RWPE1 (cell line): ENCODE results near the gene PRRG1.

ENCODE experiments used
- CTCF ChIA-PET: fragments of 350-600 bp; sonication (Branson Sonifier 250); formaldehyde crosslinking; extraction: SDS; loops from one replicate; lab custom pipeline; 2021; lab: Yijun Ruan, JAX
- POLR2A ChIA-PET: fragments of 400-600 bp; formaldehyde crosslinking; extraction: SDS; loops from one replicate; lab custom pipeline; 2020; ENCODE audit warnings: antibody characterized with exemption; ENCODE audit not compliant: low non-redundant PET; lab: Yijun Ruan, JAX
- DNase-seq: peaks from one replicate; pipeline ENCODE4 v3.0.0; 2012; ENCODE audit warnings: low spot score
- H3K27ac ChIP-seq: fragments of 450-650 bp; 2 replicates; pipeline ENCODE4 v1.5.1; 2017
- CTCF ChIP-seq: fragments of 450-650 bp; conservative IDR thresholded peaks from 2 replicates; pipeline ENCODE4 v1.5.1; 2017; ENCODE audit warnings: low read depth, mild to moderate bottlenecking

Gene PRRG1

GRCh38 chrX:37383313-37383712 is 34.1 kb downstream of the PRRG1 start:
- no peak for TF ChIP-seq CTCF
- no peak overlapping the region for H3K27ac ChIP-seq
- POLR2A ChIA-PET: no interaction called here
- DNase-seq: no peak
- CTCF ChIA-PET: no interaction called here

GRCh38 chrX:37388413-37388812 is 39.2 kb downstream of the PRRG1 start:
- no peak overlapping the region for H3K27ac ChIP-seq
- CTCF ChIA-PET: no interaction called here
- DNase-seq: no peak
- no peak for TF ChIP-seq CTCF
- POLR2A ChIA-PET: no interaction called here

GRCh38 chrX:37405956-37406355 is 56.8 kb downstream of the PRRG1 start:
- H3K27ac ChIP-seq: no peak overlapping the region
- TF ChIP-seq CTCF: no peak
- ChIA-PET POLR2A (no interaction called here), CTCF (no interaction called here)
- DNase-seq: no peak

GRCh38 chrX:37407736-37408135 is 58.6 kb downstream of the PRRG1 start:
- no peak for DNase-seq
- no peak overlapping the region for H3K27ac ChIP-seq
- POLR2A ChIA-PET: no interaction called here
- CTCF ChIA-PET: interaction anchor here (0.7 kb wide), 1 partner anchor 885 kb away, joined by 5 read pairs; no protein-coding TSS in a partner anchor
- no peak for TF ChIP-seq CTCF

- H3K27ac ChIP-seq: no peak overlapping the region
- TF ChIP-seq CTCF: no peak
- POLR2A ChIA-PET: no interaction called here
- CTCF ChIA-PET: no interaction called here
- no peak for DNase-seq
Measured at GRCh38 chrX:37409278-37409677, 60.1 kb downstream of the PRRG1 start.

- TF ChIP-seq CTCF: no peak
- ChIA-PET POLR2A (no interaction called here), CTCF (no interaction called here)
- no peak overlapping the region for H3K27ac ChIP-seq
- no peak for DNase-seq
Measured at GRCh38 chrX:37420185-37420584, 71.0 kb downstream of the PRRG1 start.

GRCh38 chrX:37420756-37421155 is 71.6 kb downstream of the PRRG1 start:
- H3K27ac ChIP-seq: no peak overlapping the region
- no peak for TF ChIP-seq CTCF
- DNase-seq: no peak
- ChIA-PET CTCF (no interaction called here), POLR2A (no interaction called here)
